Transverse colon (tissue), 4 donors: ENCODE measurements around the gene NTNG1. TPM values are rescaled to one million over a fixed set of nuclear protein-coding genes. Genes with fewer than 3 reads are reported as not detected.

Experiments used
- DNase-seq: peaks from one replicate; pipeline ENCODE4 v3.0.0-alpha.2; 2019
- H3K27ac ChIP-seq, 4 donors: fragments of 200-600 bp; sonication (generic); 2 replicates each; pipeline ENCODE4 v1.5.1; 2016 to 2018; ENCODE audit warnings: inconsistent platforms in 4 of 4
- H3K27me3 ChIP-seq: fragments of 200-600 bp; sonication (generic); 2 replicates; pipeline ENCODE4 v1.5.1; 2017; ENCODE audit warnings: inconsistent platforms
- H3K36me3 ChIP-seq, 4 donors: fragments of 200-600 bp; sonication (generic); 2 replicates each; pipeline ENCODE4 v1.5.1; 2017 to 2019; ENCODE audit warnings: inconsistent platforms in 4 of 4
- H3K4me1 ChIP-seq, 4 donors: fragments of 200-600 bp; sonication (generic); 2 replicates each; pipeline ENCODE4 v1.5.1; 2017 to 2020; ENCODE audit warnings: inconsistent platforms in 4 of 4
- H3K4me3 ChIP-seq, 4 donors: fragments of 200-600 bp; sonication (generic); 1 replicate in 1 of 4; 2 replicates in 3 of 4; pipeline versions ENCODE4 v1.5.1 to v1.6.1; 2017 to 2019; ENCODE audit warnings: inconsistent platforms in 4 of 4
- H3K9me3 ChIP-seq, 2 donors: fragments of 200-600 bp; sonication (generic); 2 replicates each; pipeline ENCODE4 v1.5.1; 2017 to 2019; ENCODE audit warnings: inconsistent platforms in 2 of 2
- CTCF ChIP-seq, 5 experiments: fragments of 200-600 bp in 3 of 5; fragments of 450-650 bp in 2 of 5; sonication (generic) in 3 of 5; IDR thresholded peaks; 1 replicate in 2 of 5; 2 replicates in 3 of 5; pipeline ENCODE4 v1.5.1; 2016 to 2017; ENCODE audit warnings: antibody characterized with exemption in 5 of 5, inconsistent platforms in 3 of 5, mild to moderate bottlenecking in 2 of 5, moderate library complexity in 1 of 5
- EP300 ChIP-seq: sonication (generic); formaldehyde crosslinking; IDR thresholded peaks from one replicate; pipeline ENCODE4 v1.6.1; 2017; ENCODE audit warnings: antibody characterized with exemption, low read depth
- POLR2A ChIP-seq: fragments of 450-650 bp; IDR thresholded peaks from one replicate; pipeline ENCODE4 v1.6.1; 2016; ENCODE audit warnings: antibody characterized with exemption, mild to moderate bottlenecking, moderate library complexity
- POLR2AphosphoS5 ChIP-seq, 3 donors: sonication (generic); formaldehyde crosslinking; IDR thresholded peaks; one replicate each; pipeline ENCODE4 v1.6.1; 2016; ENCODE audit warnings: antibody characterized with exemption in 3 of 3
- WGBS, 2 donors: methylation state at CpG; one replicate each; pipeline ENCODE4 v1.1.5; 2018; ENCODE audit warnings: low coverage in 1 of 2; 5-methylcytosine and 5-hydroxymethylcytosine counted together
- in situ Hi-C, 4 donors: fragments of 200-750 bp; cut with MboI; loops; one replicate each; pipeline versions ENCODE4 v1.15.0 to v1.15.1; 2017; ENCODE audit warnings: low sequenced_read_pairs in 3 of 4, low pct_ligation_motif_present in 1 of 4, low pct_unique_long_range_greater_than_20kb in 1 of 4
- intact Hi-C: fragments of 100-400 bp; cut with DNase I; formaldehyde crosslinking; loops from one replicate; pipeline ENCODE4 v1.15.1; 2023; ENCODE audit warnings: low total_unique reads
- total RNA-seq, 4 donors: library from RNA; depleted of rRNA; stranded (reverse); fragments of >200 nt; gene quantifications; one replicate each; pipeline ENCODE4 v1.1.0, GENCODE V29; 2016

Gene NTNG1
- total RNA-seq, 4 donors from 2014 or later = 1.8 to 6.4 (median 3.5) TPM; not detected in 1

DNA sequence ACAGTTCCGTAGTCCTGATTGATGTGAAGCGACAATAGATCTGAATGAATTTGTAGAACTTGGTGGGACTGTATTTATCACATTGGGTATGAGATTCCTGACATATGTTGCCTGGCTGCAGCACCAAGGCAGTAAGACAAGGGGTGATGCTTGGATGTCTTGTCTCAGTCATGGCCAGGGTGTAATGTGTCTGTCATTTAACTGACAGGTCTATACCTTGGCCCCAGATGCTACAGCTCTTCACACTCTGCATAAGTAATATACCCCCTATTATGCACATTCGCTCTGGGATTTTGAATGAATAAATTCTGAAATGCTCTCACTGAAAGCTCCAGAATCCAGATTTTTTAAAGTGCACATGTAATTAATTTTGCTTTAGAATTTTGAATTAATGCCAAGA is 47.3 kb downstream of the NTNG1 start:
- Histone ChIP-seq H3K4me3 (no peak overlapping the region), H3K27ac (no peak overlapping the region), H3K36me3 (no peaks in the 10 kb centered on the region), H3K4me1 (no peaks in the 10 kb centered on the region), H3K9me3 (no peaks in the 10 kb centered on the region), H3K27me3 (no peaks in the 10 kb centered on the region)
- DNase-seq = no peak
- in situ Hi-C loops = no loop called here
- 85 to 96% methylated on average over 3 of the region's 3 CpGs for WGBS, 2 donors
- TF ChIP-seq POLR2AphosphoS5 (IDR thresholded peaks at IDR 0.05) (no peak), POLR2A (no peak), CTCF (IDR thresholded peaks at IDR 0.05) (no peak), EP300 (no peak)
- intact Hi-C loops = no loop called here

GRCh38 chr1:107194380-107194779 is 53.5 kb downstream of the NTNG1 start:
- Histone ChIP-seq H3K9me3 (no peaks in the 10 kb centered on the region), H3K27ac (no peak overlapping the region), H3K36me3 (no peaks in the 10 kb centered on the region), H3K4me3 (no peak overlapping the region), H3K27me3 (no peaks in the 10 kb centered on the region), H3K4me1 (no peaks in the 10 kb centered on the region)
- intact Hi-C loops = no loop called here
- no peak for TF ChIP-seq CTCF (IDR thresholded peaks at IDR 0.05)
- no peak for TF ChIP-seq EP300
- no peak for TF ChIP-seq POLR2A
- in situ Hi-C loops = no loop called here
- WGBS, 2 donors = 75% methylated on average over 1 of the region's 1 CpG; no CpG with 5 or more reads in 1 of the 2 donors
- no peak for DNase-seq

DNA sequence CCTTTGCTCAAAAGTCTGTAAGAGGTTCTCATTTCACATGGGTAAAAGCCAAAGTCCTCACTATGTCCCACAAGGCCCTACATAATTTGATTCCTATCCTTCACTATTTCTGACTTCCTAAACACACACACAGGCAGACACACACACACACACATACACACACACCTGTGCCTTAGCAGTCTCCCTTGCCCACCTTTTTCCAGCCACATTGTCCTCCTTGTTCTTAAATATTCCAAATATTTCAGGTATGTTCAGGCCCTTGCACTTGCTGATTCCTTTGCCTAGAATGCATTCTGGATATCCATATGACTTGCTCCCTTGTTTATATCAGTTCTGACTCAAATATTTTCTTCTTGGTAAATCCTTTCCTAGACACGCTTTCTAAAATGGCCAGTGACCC is 54.6 kb downstream of the NTNG1 start:
- Histone ChIP-seq H3K27me3 (no peaks in the 10 kb centered on the region), H3K4me1 (no peaks in the 10 kb centered on the region), H3K27ac (no peak overlapping the region), H3K9me3 (no peaks in the 10 kb centered on the region), H3K4me3 (no peak overlapping the region), H3K36me3 (no peaks in the 10 kb centered on the region)
- in situ Hi-C loops = no loop called here
- intact Hi-C loops = no loop called here
- DNase-seq = no peak
- WGBS, 2 donors = 79 to 83% methylated on average over 1 of the region's 1 CpG
- TF ChIP-seq EP300 (no peak), CTCF (IDR thresholded peaks at IDR 0.05) (no peak)

- 45 to 92% methylated on average over 3 to 5 of the region's 5 CpGs for WGBS, 2 donors
- DNase-seq = peak; percentile 10
- no peaks in the 10 kb centered on the region for H3K4me1 ChIP-seq
- intact Hi-C loops = no loop called here
- no peaks in the 10 kb centered on the region for H3K9me3 ChIP-seq
- in situ Hi-C loops = no loop called here
- peak in 3 of 5 experiments; percentile 21 to 34 (median 26) for TF ChIP-seq CTCF (IDR thresholded peaks at IDR 0.05)
- TF ChIP-seq POLR2AphosphoS5 (IDR thresholded peaks at IDR 0.05) = no peak
- H3K27ac ChIP-seq = no peak overlapping the region
- H3K36me3 ChIP-seq = no peaks in the 10 kb centered on the region
- no peak overlapping the region for H3K4me3 ChIP-seq
- no peaks in the 10 kb centered on the region for H3K27me3 ChIP-seq
These were observed 56.2 kb downstream of the NTNG1 start for GRCh38 chr1:107196973-107197562.
